ENCODE results near the gene KLF3.

GRCh38 chr4:38723114-38723513, 59.1 kb downstream of the KLF3 start:
- TF ChIP-seq, protein P1, sequence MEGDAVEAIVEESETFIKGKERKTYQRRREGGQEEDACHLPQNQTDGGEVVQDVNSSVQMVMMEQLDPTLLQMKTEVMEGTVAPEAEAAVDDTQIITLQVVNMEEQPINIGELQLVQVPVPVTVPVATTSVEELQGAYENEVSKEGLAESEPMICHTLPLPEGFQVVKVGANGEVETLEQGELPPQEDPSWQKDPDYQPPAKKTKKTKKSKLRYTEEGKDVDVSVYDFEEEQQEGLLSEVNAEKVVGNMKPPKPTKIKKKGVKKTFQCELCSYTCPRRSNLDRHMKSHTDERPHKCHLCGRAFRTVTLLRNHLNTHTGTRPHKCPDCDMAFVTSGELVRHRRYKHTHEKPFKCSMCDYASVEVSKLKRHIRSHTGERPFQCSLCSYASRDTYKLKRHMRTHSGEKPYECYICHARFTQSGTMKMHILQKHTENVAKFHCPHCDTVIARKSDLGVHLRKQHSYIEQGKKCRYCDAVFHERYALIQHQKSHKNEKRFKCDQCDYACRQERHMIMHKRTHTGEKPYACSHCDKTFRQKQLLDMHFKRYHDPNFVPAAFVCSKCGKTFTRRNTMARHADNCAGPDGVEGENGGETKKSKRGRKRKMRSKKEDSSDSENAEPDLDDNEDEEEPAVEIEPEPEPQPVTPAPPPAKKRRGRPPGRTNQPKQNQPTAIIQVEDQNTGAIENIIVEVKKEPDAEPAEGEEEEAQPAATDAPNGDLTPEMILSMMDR (IDR thresholded peaks at IDR 0.05), result no peak
- TF ChIP-seq POLR2A (IDR thresholded peaks at IDR 0.05) (no peak), POLR2AphosphoS5 (IDR thresholded peaks at IDR 0.05) (no peak)
